HG03439 (cell line): ENCODE results near the gene KIF19.

Experiments used
- ATAC-seq: cut with Tn5 transposase; IDR thresholded peaks from one replicate; pipeline ENCODE4 v1.9.1; 2021; ENCODE audit warnings: mild to moderate bottlenecking, moderate library complexity; ENCODE audit not compliant: unreplicated experiment

The KIF19 gene

DNA sequence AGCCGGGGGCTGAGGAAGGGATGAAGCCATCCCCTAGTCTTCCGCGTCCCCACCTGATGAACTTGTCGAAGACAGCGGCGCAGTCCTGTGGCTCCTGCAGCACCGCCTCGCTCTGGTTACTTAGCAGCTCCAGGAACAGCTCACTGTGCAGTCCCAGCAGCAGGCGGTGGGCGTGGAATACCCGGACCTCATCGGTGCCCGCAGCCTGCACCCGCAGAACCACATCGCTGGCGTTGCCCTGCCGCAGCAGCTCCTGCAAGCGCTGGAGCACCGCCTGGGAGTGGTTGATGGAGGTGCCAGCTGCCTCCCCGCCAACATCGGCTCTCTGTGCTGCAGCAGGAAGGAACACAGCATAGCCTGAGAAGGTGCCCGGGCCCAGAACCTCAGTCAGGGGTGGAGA, 33.9 kb downstream of the KIF19 start:
- ATAC-seq: no peak

DNA sequence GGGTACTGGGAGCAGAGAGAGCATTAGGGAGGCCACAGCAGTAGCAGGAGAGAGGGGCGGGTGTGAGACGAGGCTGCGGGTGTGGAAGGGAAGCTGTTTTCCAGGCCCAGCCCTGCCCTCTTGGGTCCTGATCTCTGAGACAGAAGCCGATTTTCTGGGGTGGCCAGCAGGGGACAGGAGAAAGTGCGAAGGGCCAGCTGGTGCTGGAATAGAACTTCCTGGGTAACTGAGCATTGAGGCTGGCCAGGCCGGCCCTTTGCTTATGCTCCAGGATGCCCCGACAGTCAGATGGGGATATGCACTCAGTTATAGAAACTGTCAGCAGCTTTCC, 34.8 kb downstream of the KIF19 start:
- ATAC-seq: no peak

DNA sequence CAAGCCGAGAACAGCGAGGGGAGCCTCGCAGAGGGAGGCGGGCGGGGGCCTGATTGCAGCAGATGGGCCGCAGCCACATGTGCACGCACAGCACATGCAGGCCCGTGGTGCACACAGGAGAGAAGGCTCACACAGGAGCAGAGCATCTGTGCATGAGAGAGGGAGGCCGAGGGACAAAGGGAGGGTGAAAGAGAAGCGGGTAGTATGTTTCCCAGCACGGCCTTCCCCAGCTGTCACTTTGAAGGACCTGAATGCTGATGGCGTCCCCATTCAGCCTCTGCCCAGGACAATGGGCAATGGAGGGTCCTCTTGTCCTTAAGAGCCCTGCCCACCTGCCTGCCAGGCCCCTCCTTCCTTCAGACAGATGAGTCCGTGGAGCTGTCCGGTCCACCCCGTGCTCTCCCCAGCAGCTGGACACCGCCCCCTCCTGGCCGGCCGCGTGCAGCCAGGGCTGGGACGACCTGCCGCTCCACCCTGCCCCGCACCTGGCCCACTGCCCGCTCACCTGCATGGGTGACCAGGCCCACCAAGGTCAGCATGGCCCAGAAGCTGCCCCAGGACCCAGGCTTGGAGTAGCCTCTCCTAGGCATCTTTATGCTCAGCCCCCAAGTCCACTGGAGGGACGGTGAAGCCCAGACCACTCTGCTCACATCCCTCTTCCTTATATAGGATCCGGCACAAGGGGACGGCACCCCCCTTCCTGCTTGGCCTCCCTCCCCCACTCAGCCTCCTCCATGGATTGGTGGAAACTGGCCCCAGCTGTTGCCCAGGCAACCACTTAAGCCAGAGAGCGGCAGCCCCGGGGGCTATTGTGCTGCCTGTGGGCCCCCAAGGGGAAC, 35.4 kb downstream of the KIF19 start, which contains the start of gene BTBD17:
Gene BTBD17, minus strand, starts transcription at position 639 of the 839 bp plus-strand sequence. Its CDS starts 49 bp downstream, at position 590.
- no peak for ATAC-seq

DNA sequence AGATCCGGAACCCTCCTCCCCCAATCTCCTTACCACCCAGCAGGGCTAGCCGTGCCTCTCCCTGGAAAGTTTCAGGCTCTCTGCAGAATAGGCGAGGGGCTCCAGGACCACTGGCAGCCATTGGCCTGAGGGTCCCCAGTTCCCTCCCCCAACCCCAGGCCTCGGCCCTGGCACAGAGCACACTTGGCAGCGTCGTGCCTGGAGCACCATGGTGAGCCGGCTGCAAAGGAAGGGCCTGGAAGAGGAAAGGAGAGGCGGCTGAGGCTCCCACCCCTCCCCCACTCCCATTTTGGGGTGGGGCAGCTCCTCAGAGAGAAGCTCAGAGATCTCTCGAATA, 36.0 kb downstream of the KIF19 start:
- ATAC-seq: no peak

DNA sequence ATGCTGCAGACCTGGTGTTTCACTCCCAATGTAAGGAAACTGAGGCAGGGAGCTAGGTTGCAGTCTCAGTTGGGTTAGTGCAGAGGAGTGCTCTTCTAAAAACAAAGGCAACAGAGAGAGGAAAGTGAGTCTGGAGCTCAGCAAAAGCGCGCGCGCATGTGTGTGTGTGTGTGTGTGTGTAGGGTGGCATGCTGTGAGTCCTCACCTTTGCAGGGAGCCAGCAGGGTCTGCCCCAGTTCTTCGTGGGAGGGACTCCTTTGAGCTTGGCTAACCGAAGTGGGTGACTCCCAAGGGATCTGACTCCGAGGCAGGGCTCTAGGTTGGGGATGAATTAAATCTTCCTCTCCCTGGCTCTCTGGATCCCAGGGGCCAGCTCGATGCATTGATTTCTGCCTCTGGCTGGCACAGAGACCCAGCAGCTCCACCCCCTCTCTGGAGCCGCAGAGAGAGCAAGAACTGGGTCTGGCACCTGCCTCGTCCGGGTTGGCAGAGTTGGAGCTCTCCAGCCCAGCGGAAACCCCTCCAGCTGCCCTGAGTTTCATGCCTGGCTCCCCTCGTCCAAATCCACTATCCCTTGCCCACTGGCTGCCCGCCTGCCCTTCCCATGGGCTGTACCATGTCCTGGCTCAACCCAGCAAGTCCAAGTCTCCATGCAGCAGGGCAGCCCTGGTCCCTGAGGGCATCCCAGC, 36.9 kb downstream of the KIF19 start:
- ATAC-seq: no peak

DNA sequence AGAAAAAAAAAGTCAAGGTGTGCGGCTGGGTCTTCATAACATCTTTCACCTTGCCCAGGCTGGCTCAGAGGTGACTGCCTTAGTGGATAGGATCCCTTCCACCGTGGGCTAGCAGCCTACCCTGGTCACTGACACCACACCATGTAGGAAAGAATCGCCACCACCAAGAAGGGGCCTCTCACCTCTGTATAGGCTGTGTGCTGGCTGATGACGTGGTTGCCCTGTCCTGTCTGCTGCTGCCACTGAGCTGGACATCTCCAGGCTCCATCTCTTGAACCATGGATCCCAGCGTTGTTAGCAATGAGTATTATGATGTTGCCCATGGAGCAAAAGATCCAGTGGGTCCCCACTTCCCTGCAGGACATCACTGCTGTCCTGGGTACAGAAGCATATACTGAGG, 41.2 kb downstream of the KIF19 start, which contains the start of gene GPR142:
Gene GPR142, plus strand, starts transcription at position 301 of the 400 bp plus-strand sequence. CDS start 2,035 bp downstream, outside the sequence.
- no peak for ATAC-seq

DNA sequence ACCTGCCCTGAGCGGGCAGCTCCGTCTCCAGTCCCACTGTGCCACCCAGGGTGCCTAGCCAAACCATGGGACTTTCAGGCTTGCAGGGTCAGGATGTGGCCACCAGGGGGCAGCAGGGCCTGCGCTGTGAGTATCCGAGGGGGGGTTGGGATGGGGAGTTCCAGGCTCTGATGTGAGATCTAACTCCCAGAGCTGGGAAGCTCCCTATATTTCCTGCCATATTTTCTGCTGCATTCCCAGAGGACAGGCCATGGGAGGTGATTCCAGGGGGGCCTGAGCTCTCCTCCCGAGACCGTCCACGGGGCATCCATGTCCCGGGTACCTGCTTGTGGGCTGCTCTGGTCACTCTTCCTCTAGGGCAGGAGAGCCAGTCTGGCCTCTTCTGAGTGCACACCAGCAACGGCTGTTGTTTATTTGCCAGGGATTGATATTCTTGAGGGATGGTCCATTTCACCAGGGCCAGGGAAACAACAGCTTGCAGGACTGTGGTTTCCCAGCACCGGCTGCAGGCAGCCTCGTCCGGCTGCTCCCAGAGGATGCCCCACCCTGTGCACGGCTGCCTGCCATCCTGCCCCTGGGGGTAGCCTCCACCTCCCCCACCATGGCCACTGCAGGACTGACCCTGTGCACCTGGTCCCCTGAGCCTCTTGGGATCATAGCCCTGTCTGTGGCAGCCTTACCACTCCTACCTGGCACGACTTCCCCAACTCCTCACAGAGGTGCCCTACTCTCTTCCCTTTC, 42.5 kb downstream of the KIF19 start:
- no peak for ATAC-seq

DNA sequence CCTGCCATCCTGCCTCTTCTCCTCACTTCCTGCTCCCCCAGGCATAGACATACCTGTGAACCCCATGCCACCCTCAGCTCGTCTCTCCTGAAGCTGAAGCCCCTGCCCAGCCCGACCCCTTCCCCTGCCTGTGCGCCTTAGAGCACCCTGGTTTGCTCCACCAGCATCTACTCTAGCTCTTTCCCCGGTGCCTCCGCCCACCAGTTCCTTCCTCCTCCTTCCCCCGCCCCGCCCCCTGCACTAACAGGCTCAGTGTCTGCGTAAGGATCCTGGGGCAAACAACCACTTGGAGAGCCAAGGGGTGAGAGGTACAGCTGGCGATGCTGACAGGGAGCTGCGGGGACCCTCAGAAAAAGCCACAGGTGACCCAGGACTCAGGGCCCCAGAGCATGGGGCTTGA, 43.2 kb downstream of the KIF19 start:
- ATAC-seq: no peak

DNA sequence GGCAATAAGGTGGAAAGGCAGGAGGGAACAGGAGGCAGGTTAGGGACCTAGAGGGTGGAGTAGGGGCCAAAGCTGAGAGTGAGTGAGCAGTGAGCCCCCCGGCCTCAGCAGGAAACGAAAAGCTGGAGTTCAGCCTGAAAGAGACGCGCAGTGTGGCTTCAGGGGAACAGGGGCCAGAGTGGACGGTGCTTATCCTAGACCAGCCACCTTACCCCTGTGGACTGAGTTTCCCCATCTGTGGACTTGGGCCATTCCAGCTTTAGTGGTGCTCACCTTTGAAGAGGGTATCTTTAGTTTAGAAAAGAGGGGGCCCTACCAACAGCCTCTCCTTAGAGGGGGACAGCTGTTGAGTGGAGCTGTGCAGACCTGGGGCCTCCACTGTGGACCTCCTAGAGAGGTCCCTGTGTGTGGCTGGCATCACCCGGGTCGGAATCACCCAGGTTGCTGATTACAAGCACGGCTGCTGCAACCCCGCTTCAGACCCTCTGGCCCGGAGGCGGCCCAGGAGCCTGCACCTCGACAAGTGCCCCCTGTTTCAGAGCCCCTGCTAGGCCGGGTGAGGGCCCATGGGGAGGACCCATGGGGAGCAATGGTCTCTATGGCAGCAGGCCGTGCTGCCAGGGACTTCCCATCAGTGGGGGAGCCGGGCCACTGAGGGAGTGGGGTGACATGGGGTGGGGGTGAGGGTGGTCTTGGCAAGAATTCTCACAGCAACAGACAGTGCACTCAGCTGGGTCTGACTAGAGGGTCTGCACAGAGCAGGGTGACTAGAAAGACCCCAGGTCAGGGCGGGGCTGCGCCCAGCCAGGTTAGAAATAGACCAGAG, 43.9 kb downstream of the KIF19 start:
- ATAC-seq: no peak

DNA sequence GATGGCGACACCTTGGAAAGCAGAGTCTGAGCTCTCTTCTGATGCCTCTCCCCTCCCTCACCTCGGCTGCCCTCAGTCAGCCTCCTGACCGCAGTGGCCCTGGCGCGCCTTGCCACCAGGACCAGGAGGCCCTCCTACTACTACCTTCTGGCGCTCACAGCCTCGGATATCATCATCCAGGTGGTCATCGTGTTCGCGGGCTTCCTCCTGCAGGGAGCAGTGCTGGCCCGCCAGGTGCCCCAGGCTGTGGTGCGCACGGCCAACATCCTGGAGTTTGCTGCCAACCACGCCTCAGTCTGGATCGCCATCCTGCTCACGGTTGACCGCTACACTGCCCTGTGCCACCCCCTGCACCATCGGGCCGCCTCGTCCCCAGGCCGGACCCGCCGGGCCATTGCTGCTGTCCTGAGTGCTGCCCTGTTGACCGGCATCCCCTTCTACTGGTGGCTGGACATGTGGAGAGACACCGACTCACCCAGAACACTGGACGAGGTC, 45.7 kb downstream of the KIF19 start:
- no peak for ATAC-seq

DNA sequence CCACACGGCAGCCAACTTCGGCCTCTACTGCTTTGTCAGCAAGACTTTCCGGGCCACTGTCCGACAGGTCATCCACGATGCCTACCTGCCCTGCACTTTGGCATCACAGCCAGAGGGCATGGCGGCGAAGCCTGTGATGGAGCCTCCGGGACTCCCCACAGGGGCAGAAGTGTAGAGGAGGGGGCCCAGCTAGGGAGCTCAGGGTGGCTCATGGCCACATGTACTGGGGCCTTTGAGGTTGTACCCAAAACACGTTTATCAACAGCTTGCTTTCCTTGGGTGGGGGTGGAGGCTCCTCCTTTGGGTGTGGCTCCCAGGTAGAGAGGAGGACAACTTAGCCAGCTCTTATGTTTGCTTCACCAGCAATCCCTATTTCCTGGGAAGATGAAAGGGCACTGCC, 46.4 kb downstream of the KIF19 start:
- ATAC-seq: no peak

DNA sequence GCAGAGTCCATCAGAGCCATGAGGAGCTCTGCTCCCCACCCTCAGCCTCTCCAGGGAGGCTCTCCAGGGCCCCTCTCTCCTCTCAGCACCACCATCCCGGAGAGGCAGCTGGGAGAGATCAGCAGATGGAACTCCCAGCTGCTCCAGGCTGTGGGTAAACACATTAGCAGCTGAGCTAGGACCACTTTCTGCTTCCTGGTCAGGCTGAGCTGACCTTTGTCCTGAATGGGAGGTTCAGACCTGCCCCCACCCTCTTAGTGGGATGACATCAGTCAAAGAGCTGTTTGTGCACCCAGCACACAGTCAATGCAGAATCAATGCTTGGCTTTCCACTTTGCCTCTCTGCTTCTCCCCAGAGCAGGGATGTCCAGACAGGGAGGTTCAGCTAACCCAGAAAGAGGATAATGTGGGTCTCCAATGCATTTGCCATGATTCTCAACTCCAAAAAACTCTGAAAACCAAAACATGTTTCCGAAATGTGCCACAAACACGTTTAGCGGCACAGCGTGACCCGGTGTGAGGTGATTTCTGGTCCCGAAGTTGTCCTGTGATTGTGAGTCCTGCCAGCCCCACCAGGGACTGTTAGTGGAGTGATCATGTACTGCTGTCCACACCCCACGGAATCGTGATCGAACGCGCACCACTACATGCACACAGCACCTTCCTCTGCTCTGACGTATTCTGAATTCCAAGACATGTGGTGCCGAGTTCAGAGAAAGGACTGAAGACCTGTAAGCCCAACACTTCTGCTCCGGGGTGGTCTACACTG, 48.0 kb downstream of the KIF19 start:
- no peak for ATAC-seq

DNA sequence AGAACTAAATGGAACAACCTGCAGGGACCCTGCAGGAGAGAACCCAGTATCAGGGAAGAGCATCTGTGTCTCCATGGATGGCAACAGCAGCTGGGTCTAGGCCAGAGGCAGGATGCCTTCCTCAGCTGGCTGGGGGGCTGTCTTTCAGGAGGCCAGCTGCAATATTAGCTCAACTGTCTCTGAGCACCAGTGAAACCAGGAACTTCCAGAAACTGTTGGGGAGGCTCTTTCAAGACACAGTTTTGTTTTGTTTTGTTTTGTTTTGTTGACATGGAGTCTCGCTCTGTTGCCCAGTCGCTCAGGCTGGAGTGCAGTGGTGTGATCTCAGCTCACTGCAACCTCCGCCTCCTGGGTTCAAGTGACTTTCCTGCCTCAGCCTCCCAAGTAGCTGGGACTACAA, 48.8 kb downstream of the KIF19 start:
- no peak for ATAC-seq

DNA sequence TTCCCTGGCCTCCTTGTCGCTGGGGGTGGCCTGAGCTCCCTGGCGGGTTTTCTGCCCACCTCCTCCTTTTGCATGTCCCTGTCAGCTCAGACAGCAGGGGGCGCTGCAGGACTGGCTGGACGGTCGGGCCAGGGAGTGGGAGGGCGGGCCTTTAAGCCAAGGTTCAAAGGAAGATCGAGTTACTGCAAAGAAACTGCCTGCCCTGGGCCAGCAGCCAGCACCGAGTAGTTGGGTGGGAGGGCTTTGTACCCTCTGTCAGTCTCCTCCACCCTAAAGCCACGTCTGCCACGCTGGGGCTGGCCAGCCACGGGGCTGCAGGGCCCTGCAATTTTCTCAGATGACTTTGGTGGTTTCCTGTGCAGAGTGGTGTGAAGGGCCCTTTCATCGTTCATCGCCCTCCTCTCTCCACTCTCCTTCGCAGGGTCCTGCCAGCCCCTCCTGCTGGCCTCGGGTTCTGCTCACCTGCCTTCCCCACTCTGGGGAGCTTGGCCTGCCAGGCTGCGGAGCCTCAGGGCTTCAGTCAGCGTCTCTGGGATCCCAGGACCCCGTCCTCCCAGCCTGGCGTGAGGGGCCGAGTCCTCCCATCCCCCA, 53.6 kb downstream of the KIF19 start:
- ATAC-seq: no peak

DNA sequence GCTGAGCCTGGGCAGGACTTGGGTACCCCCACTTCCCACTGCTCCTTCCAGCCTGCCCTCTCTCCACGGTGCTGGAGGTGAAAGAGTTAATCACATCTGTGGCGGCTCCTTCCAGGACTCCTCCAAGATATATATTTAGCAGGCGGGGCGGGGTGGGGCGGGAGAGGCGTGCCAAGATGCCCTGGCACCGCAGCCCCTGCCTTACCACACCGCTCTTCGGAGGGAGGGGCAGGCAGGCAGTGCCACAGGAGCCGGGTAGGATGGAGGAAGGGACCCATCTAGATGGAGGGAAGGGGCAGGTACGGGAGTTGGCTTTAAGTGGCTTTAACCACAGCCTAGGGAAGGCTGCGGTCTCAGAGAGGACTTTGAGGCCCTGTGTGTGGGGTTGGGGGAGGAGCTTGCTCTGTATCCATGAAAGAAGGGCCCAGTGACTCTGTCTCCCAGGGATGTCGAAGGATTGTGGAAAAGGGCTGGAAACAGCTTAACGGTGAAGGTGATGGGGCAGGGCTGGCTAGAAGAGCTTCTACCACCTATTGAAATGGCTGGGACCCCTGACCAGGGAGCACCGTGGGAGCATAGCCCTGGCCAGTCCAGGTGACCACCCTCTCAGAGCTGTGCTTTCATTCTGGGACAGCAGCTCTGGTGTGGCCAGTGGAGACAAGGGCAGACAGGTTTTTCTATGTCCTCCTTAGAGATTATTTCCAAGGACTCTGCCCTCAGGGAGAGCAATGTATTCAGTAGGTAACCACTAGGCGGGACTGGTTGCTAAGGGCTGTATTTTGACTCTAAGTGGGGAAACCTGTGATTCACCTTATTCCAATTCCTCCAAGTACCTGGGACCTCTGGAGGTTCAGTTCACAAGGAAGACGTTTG, 54.3 kb downstream of the KIF19 start:
- no peak for ATAC-seq

DNA sequence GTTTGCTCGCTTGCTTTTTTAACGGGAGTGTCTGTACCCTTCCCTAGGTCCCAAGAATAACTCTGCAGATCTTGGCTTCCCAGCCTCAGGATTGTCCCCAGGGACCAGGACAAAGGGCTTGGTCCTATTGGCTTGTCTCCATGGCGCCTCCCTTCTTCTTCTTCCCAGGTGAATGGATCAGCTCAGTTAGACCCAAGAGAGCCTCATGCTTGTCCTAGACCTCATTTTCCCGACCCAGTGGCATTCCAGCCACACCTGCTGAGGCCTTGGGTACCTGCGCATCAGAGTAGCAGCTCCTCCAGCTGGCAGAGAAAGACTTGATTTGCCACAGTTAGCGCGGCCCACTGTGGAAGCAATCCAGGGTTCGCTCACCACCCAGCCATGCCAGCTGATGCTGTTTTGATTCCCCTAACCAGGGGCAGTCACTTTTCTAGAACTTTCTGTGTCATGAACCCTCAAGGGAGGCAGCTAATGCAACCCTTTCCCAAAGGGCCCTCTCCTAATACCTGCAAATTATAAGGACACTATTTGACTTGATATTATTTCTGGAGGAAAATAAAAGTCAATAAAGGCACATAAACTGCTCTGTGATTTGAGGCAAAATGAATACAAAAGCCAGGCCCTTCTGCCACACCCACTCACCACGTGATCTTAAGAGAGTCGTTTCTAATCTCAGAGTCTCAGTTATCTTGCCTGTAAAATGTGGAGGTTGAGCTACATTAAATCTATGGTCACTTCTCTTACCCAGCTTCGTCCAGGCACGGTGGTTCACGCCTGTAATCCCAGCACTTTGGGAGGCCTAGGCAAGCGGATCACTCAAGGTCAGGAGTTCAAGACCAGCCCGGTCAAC, 55.2 kb downstream of the KIF19 start:
- no peak for ATAC-seq

DNA sequence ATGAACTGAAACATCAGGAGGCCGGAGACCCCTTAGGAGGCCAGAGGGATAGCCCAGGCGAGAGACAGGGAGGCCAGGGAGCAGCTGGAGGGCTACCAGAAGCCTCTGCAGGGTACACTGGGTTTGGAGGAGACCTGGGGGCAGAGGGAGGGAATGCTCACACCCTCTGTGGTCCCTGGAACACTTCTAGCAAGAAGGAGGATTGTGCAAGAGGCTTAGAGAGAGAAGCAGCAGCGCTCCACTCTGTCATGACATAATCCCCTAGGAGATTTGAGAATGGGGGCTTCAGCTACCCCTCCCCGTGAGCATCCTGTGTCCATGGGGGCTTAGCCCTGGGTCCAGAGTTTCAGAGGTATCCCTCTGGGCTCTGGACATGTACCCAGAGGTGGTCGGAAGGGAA, 57.1 kb downstream of the KIF19 start:
- ATAC-seq: no peak

DNA sequence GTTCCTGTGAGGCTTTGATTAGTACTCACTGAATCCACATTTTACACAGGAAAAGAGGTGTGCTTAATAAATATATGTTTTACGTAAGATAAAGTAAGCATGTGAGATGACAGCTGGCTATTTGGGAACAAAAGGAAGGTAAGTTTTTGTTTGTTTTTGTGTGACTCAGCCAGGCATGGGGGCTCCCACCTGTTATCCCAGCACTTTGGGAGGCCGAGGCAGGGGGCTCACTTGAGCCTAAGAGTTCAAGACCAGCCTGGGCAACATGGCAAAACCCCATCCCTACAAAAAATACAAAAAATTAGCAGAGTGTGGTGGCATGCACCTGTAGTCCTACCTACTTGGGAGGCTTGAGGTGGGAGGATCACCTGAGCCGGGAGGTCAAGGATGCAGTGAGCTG, 59.2 kb downstream of the KIF19 start:
- no peak for ATAC-seq
